ENCODE data around the gene BAG1. TPM values are rescaled to one million over a fixed set of nuclear protein-coding genes. Genes with fewer than 3 reads are reported as not detected.

BAG1 gene
- total and polyA plus RNA-seq, 2 of the 13 experiments (the other 11 are each of a cell fraction or from before 2014, with no cell fraction given) = 23.1 to 59.5 TPM

DNA sequence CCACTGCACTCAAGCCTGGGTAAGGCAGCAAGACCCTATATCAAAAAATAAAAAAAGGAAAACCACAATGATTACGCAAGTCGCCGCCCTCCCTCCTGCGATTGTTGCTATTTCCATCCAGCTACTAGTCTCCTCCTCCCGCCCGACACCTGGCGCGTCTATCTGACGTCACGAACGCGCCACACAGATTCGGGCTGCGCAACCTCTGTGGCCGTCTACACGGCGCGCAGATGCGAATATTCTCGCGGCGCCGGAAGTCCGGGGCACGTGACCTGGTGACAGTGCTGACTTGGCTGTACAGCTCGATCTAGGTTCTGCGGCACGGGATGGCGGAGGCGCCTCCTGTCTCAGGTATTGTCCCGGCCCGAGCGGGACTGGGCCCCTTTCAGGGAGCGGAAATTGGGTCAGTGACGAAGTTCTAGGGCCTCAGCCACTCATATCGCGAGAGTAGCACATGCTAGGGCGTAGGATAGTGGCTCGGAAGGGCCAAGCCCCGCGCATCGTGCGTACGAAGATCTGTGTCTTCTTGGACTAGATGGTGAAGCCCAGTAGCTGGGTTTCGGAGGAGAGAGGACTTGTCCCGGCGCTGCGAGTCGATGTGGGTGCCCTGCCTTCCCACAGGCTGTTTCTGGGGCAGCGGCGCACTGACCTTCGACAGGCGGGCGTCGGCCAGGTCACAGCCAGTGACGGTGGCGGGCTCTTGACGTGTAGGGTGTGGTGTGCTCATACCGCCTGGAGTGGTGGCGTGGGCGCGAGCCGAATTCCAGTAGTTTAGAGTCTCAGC, 25.9 kb upstream of the BAG1 start, which contains the start of gene NFX1 (continued):
- TF ChIP-seq KDM3A (CRISPR knock-in tag; IDR thresholded peaks at IDR 0.05; ENCODE audit: low read depth) = peak; percentile 70
- TF ChIP-seq ZNF883 (CRISPR knock-in tag; IDR thresholded peaks at IDR 0.05; ENCODE audit: not compliant biosample characterization) = peak; percentile 97
- 0 out of 2 replicates have a peak, but pooled peaks have one; percentile 49 for TF ChIP-seq FOXJ3 (CRISPR knock-in tag; IDR thresholded peaks at IDR 0.05; ENCODE audit: borderline replicate concordance)
- peak; percentile 56 for TF ChIP-seq SRSF1 (optimal IDR thresholded peaks at IDR 0.05; ENCODE audit: low read depth, low read length)
- TF ChIP-seq KLF6 (CRISPR knock-in tag; IDR thresholded peaks at IDR 0.05) = peak; percentile 87
- TF ChIP-seq ZNF264 (CRISPR knock-in tag; IDR thresholded peaks at IDR 0.05) = no peak; the same call in 1 of the 2 replicates
- TF ChIP-seq, protein P1, sequence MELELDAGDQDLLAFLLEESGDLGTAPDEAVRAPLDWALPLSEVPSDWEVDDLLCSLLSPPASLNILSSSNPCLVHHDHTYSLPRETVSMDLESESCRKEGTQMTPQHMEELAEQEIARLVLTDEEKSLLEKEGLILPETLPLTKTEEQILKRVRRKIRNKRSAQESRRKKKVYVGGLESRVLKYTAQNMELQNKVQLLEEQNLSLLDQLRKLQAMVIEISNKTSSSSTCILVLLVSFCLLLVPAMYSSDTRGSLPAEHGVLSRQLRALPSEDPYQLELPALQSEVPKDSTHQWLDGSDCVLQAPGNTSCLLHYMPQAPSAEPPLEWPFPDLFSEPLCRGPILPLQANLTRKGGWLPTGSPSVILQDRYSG (CRISPR knock-in tag; IDR thresholded peaks at IDR 0.05) = peak; percentile 82; the same call in 1 of the 2 replicates
- no peak for TF ChIP-seq ZNF619 (CRISPR knock-in tag; IDR thresholded peaks at IDR 0.05)
- TF ChIP-seq SRY (CRISPR knock-in tag; IDR thresholded peaks at IDR 0.05) = peak; percentile 99
- TF ChIP-seq ZNF446 (CRISPR knock-in tag; IDR thresholded peaks at IDR 0.05) = 0 out of 2 replicates have a peak, but pooled peaks have one; percentile 82
- TF ChIP-seq ZNF773 (CRISPR knock-in tag; IDR thresholded peaks at IDR 0.05; ENCODE audit: borderline replicate concordance) = 0 out of 2 replicates have a peak, but pooled peaks have one; percentile 70
- TF ChIP-seq, protein P2, sequence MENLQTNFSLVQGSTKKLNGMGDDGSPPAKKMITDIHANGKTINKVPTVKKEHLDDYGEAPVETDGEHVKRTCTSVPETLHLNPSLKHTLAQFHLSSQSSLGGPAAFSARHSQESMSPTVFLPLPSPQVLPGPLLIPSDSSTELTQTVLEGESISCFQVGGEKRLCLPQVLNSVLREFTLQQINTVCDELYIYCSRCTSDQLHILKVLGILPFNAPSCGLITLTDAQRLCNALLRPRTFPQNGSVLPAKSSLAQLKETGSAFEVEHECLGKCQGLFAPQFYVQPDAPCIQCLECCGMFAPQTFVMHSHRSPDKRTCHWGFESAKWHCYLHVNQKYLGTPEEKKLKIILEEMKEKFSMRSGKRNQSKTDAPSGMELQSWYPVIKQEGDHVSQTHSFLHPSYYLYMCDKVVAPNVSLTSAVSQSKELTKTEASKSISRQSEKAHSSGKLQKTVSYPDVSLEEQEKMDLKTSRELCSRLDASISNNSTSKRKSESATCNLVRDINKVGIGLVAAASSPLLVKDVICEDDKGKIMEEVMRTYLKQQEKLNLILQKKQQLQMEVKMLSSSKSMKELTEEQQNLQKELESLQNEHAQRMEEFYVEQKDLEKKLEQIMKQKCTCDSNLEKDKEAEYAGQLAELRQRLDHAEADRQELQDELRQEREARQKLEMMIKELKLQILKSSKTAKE (CRISPR knock-in tag; IDR thresholded peaks at IDR 0.05; ENCODE audit: borderline replicate concordance) = 0 out of 2 replicates have a peak, but pooled peaks have one; percentile 59
- no peak for TF ChIP-seq PLRG1 (conservative IDR thresholded peaks at IDR 0.05)
- peak; percentile 88; the same call in 1 of the 2 replicates for TF ChIP-seq GTF3A (CRISPR knock-in tag; conservative IDR thresholded peaks at IDR 0.05)
- TF ChIP-seq CHD4 (IDR thresholded peaks at IDR 0.05; ENCODE audit: borderline replicate concordance, low read length) = no peak; the same call in 1 of the 2 replicates
- TF ChIP-seq ZNF350 (CRISPR knock-in tag; IDR thresholded peaks at IDR 0.05; ENCODE audit: borderline replicate concordance, low read depth) = peak; percentile 93
- TF ChIP-seq EEA1 (CRISPR knock-in tag; IDR thresholded peaks at IDR 0.05; ENCODE audit: borderline replicate concordance) = peak; percentile 74; the same call in 1 of the 2 replicates
- TF ChIP-seq HOXA5 (CRISPR knock-in tag; IDR thresholded peaks at IDR 0.05) = no peak; the same call in 1 of the 2 replicates
- no peak for TF ChIP-seq GPBP1L1 (CRISPR knock-in tag; IDR thresholded peaks at IDR 0.05)
- no peak for TF ChIP-seq NR1H2 (CRISPR knock-in tag; IDR thresholded peaks at IDR 0.05; ENCODE audit: borderline replicate concordance, low read depth)
- no peak for TF ChIP-seq CSRNP2 (CRISPR knock-in tag; conservative IDR thresholded peaks at IDR 0.05; ENCODE audit: low read depth)
- TF ChIP-seq ZNF605 (CRISPR knock-in tag; IDR thresholded peaks at IDR 0.05) = no peak; the same call in 1 of the 2 replicates

All from HepG2 (cell line).